HepG2 (cell line): ENCODE data around the gene KCNN2.

Experiments
- AGO2 ChIP-seq: fragments of 200-400 bp; formaldehyde crosslinking; optimal IDR thresholded peaks from 2 replicates; pipeline ENCODE3; 2017; ENCODE audit warnings: mild to moderate bottlenecking, low read depth, low read length, moderate library complexity
- CTCF ChIP-seq: sonication (generic); formaldehyde crosslinking; IDR thresholded peaks from 2 replicates; pipeline ENCODE4 v1.5.0; 2020; ENCODE audit warnings: mild to moderate bottlenecking, missing genetic modification reagents, moderate library complexity
- ELF4 ChIP-seq: sonication (generic); formaldehyde crosslinking; IDR thresholded peaks from 2 replicates; pipeline ENCODE4 v1.5.0; 2020; ENCODE audit warnings: missing genetic modification reagents, mild to moderate bottlenecking, moderate library complexity, borderline replicate concordance
- EZH2 ChIP-seq: conservative IDR thresholded peaks from 2 replicates; pipeline ENCODE4 v1.6.1; 2012; ENCODE audit warnings: mild to moderate bottlenecking, low read depth, low read length, moderate library complexity
- FOXK2 ChIP-seq: fragments of 450-650 bp; IDR thresholded peaks from 2 replicates; pipeline ENCODE4 v1.6.1; 2016
- JUND ChIP-seq: sonication (generic); formaldehyde crosslinking; IDR thresholded peaks from 2 replicates; pipeline ENCODE4 v1.8.0; 2022; ENCODE audit warnings: mild to moderate bottlenecking, missing genetic modification reagents
- PRDM10 ChIP-seq: sonication (generic); formaldehyde crosslinking; IDR thresholded peaks from 2 replicates; pipeline ENCODE4 v1.4.0; 2020; ENCODE audit warnings: low read depth, missing genetic modification reagents
- ZBTB21 ChIP-seq: sonication (generic); formaldehyde crosslinking; IDR thresholded peaks from 2 replicates; pipeline ENCODE4 v1.4.0; 2020; ENCODE audit warnings: missing genetic modification reagents
- ZFP82 ChIP-seq: sonication (generic); formaldehyde crosslinking; IDR thresholded peaks from 2 replicates; pipeline ENCODE4 v1.5.1; 2020; ENCODE audit warnings: mild to moderate bottlenecking, missing genetic modification reagents, borderline replicate concordance
- ZKSCAN1 ChIP-seq: fragments of 150-350 bp; IDR thresholded peaks from 2 replicates; pipeline ENCODE4 v1.6.1; 2014; ENCODE audit warnings: low read length
- ZNF143 ChIP-seq: sonication (generic); formaldehyde crosslinking; IDR thresholded peaks from 2 replicates; pipeline ENCODE4 v1.4.0; 2020; ENCODE audit warnings: missing genetic modification reagents
- ZNF282 ChIP-seq: fragments of 450-650 bp; IDR thresholded peaks from 2 replicates; pipeline ENCODE4 v1.6.1; 2018; ENCODE audit not compliant: partially characterized antibody

- TF ChIP-seq ZKSCAN1 (no peak), ZFP82 (no peak), AGO2 (no peak), PRDM10 (no peak), ZNF282 (no peak), JUND (CRISPR knock-in tag) (no peak), ELF4 (no peak), FOXK2 (no peak), ZBTB21 (no peak), EZH2 (no peak), ZNF143 (no peak), CTCF (no peak)
Measured at GRCh38 chr5:114387433-114387832, 25.6 kb downstream of the KCNN2 start.
